ENCODE data around the gene TMEM164.

The TMEM164 gene

GRCh38 chrX:110042496-110042895 is 39.6 kb downstream of the TMEM164 start:
- no peak for DNase-seq

- DNase-seq, result no peak
Observed at GRCh38 chrX:110043506-110043905, 40.6 kb downstream of the TMEM164 start.

GRCh38 chrX:110044346-110045249 is 41.7 kb downstream of the TMEM164 start:
- no peak for DNase-seq

- DNase-seq, result peak; percentile 18
Observed at GRCh38 chrX:110045421-110045820, 42.5 kb downstream of the TMEM164 start.

GRCh38 chrX:110046001-110046400 is 43.1 kb downstream of the TMEM164 start:
- DNase-seq, result no peak

GRCh38 chrX:110046971-110047370 is 44.1 kb downstream of the TMEM164 start:
- DNase-seq, result no peak

GRCh38 chrX:110049096-110049495 is 46.2 kb downstream of the TMEM164 start:
- no peak for DNase-seq

GRCh38 chrX:110050386-110050785 is 47.5 kb downstream of the TMEM164 start:
- no peak for DNase-seq

GRCh38 chrX:110050901-110051300 is 48.0 kb downstream of the TMEM164 start:
- DNase-seq, result no peak

- no peak for DNase-seq
Observed at GRCh38 chrX:110051559-110051958, 48.6 kb downstream of the TMEM164 start.

GRCh38 chrX:110052303-110052702 is 49.4 kb downstream of the TMEM164 start:
- DNase-seq, result no peak

- no peak for DNase-seq
Observed at GRCh38 chrX:110053453-110053852, 50.5 kb downstream of the TMEM164 start.

GRCh38 chrX:110055616-110056015 is 52.7 kb downstream of the TMEM164 start:
- DNase-seq, result no peak

GRCh38 chrX:110056419-110056818 is 53.5 kb downstream of the TMEM164 start:
- no peak for DNase-seq

GRCh38 chrX:110059410-110059809 is 56.5 kb downstream of the TMEM164 start:
- no peak for DNase-seq

GRCh38 chrX:110060317-110060716 is 57.4 kb downstream of the TMEM164 start:
- DNase-seq, result no peak

- DNase-seq, result no peak
Observed at GRCh38 chrX:110060846-110061537, 58.1 kb downstream of the TMEM164 start.

GRCh38 chrX:110062919-110063318 is 60.0 kb downstream of the TMEM164 start:
- DNase-seq, result no peak

- DNase-seq, result no peak
Observed at GRCh38 chrX:110066488-110067225, 63.7 kb downstream of the TMEM164 start.

GRCh38 chrX:110070970-110071369 is 68.1 kb downstream of the TMEM164 start:
- DNase-seq, result no peak

GRCh38 chrX:110081320-110081719 is 78.4 kb downstream of the TMEM164 start:
- DNase-seq, result no peak

- no peak for DNase-seq
Observed at GRCh38 chrX:110081740-110082139, 78.8 kb downstream of the TMEM164 start.

- no peak for DNase-seq
Observed at GRCh38 chrX:110082161-110082560, 79.2 kb downstream of the TMEM164 start.

Measured in NCI-H1105 (cell line).